Inflammatory macrophage (primary cell): ENCODE data around the gene RPL29.

Experiments
- DNase-seq, 2 donors: peaks; one replicate each; pipeline ENCODE4 v3.0.0-alpha.2; 2020 to 2022

RPL29 gene

GRCh38 chr3:52024765-52025452 is 29.2 kb upstream of the RPL29 start:
- DNase-seq = no peak

- DNase-seq = no peak
These were observed 28.4 kb upstream of the RPL29 start for GRCh38 chr3:52023860-52024764.

GRCh38 chr3:52023101-52023770 is 27.5 kb upstream of the RPL29 start:
- DNase-seq = no peak

- no peak for DNase-seq
These were observed 26.8 kb upstream of the RPL29 start for GRCh38 chr3:52022323-52023100.

GRCh38 chr3:52021489-52022268 is 26.0 kb upstream of the RPL29 start:
- DNase-seq = no peak

- no peak for DNase-seq
These were observed 25.1 kb upstream of the RPL29 start for GRCh38 chr3:52020796-52021195.

- DNase-seq = peak in 1 of 2 donors; percentile 44
These were observed 23.8 kb upstream of the RPL29 start for GRCh38 chr3:52019352-52020080.

- no peak for DNase-seq
These were observed 22.8 kb upstream of the RPL29 start for GRCh38 chr3:52018319-52019000.

GRCh38 chr3:52017586-52017985 is 21.9 kb upstream of the RPL29 start:
- no peak for DNase-seq

- no peak for DNase-seq
These were observed 19.9 kb upstream of the RPL29 start for GRCh38 chr3:52015438-52016228.

- DNase-seq = no peak
These were observed 18.9 kb upstream of the RPL29 start for GRCh38 chr3:52014613-52015012.

GRCh38 chr3:52013802-52014598 is 18.3 kb upstream of the RPL29 start:
- DNase-seq = no peak

GRCh38 chr3:52012699-52013098 is 17.0 kb upstream of the RPL29 start:
- no peak for DNase-seq

- no peak for DNase-seq
These were observed 14.7 kb upstream of the RPL29 start for GRCh38 chr3:52010431-52010830.

- DNase-seq = no peak
These were observed 11.6 kb upstream of the RPL29 start for GRCh38 chr3:52007291-52007690.

GRCh38 chr3:52006820-52007133 is 11.1 kb upstream of the RPL29 start:
- DNase-seq = no peak

- peak; percentile 51 to 82 for DNase-seq
These were observed 10.5 kb upstream of the RPL29 start for GRCh38 chr3:52006017-52006819.

GRCh38 chr3:52005571-52005986 is 9.9 kb upstream of the RPL29 start:
- DNase-seq = peak in 1 of 2 donors; percentile 15
